IMR-90 (cell line): ENCODE data around the gene CTBP2. TPM values are rescaled to one million over a fixed set of nuclear protein-coding genes. Genes with fewer than 3 reads are reported as not detected.

Source experiments
- ATAC-seq: fragments of 200-7000 bp; cut with Tn5 transposase; 2 replicates; pipeline ENCODE4 v1.9.1; 2020; ENCODE audit warnings: low read depth, mild to moderate bottlenecking, moderate library complexity
- BruUV-seq: library from RNA; stranded (reverse); fragments of 400-500 nt; replicated peaks from 2 replicates; lab custom pipeline; 2021; lab: Mats Ljungman, UMichigan
- CTCF ChIA-PET: fragments of 300-600 bp; formaldehyde crosslinking; extraction: SDS; loops from one replicate; lab custom pipeline; 2021; ENCODE audit warnings: antibody characterized with exemption; lab: Yijun Ruan, JAX
- POLR2A ChIA-PET: fragments of 300-600 bp; sonication (Branson Sonifier 250); formaldehyde crosslinking; loops from one replicate; lab custom pipeline; 2022; ENCODE audit warnings: antibody characterized with exemption; ENCODE audit not compliant: unreplicated experiment; lab: Charles Lee
- DNase-seq: peaks from one replicate; pipeline ENCODE4 v3.0.0; 2013
- H2AFZ ChIP-seq: replicated peaks from 2 replicates; pipeline ENCODE3; 2013; ENCODE audit warnings: low read length, mild to moderate bottlenecking; ENCODE audit not compliant: poor library complexity
- H2AK5ac ChIP-seq: 2 replicates; pipeline ENCODE4 v1.6.1; 2013; ENCODE audit warnings: low read depth, low read length, inconsistent platforms
- H2AK9ac ChIP-seq: replicated peaks from 2 replicates; pipeline ENCODE3; 2013; ENCODE audit warnings: mild to moderate bottlenecking, low read depth, low read length, moderate library complexity; ENCODE audit not compliant: poor library complexity
- H2BK120ac ChIP-seq: 2 replicates; pipeline ENCODE4 v1.6.1; 2013; ENCODE audit warnings: low read depth, low read length, inconsistent platforms
- H2BK15ac ChIP-seq: 3 replicates; pipeline ENCODE4 v1.6.1; 2013; ENCODE audit warnings: low read depth, low read length, inconsistent platforms
- H2BK20ac ChIP-seq: 2 replicates; pipeline ENCODE4 v1.6.1; 2013; ENCODE audit warnings: low read depth, mild to moderate bottlenecking, inconsistent platforms, low read length, moderate library complexity
- H2BK5ac ChIP-seq: 2 replicates; pipeline ENCODE4 v1.6.1; 2013; ENCODE audit warnings: mild to moderate bottlenecking, low read depth, low read length, inconsistent platforms; ENCODE audit not compliant: poor library complexity, severe bottlenecking
- H3K14ac ChIP-seq: replicated peaks from 2 replicates; pipeline ENCODE4 v1.6.1; 2013; ENCODE audit warnings: low read depth, low read length, inconsistent platforms
- H3K18ac ChIP-seq: 2 replicates; pipeline ENCODE4 v1.6.1; 2013; ENCODE audit warnings: low read depth, low read length, control low read depth
- H3K23ac ChIP-seq: 2 replicates; pipeline ENCODE4 v1.6.1; 2013; ENCODE audit warnings: low read depth, low read length, inconsistent platforms
- H3K27ac ChIP-seq: 2 replicates; pipeline ENCODE4 v1.5.1; 2013; ENCODE audit warnings: mild to moderate bottlenecking, control low read depth, low read length; ENCODE audit not compliant: insufficient read depth
- H3K27me3 ChIP-seq: 2 replicates; pipeline ENCODE4 v1.6.1; 2013; ENCODE audit warnings: low read length; ENCODE audit not compliant: control insufficient read depth, insufficient read depth
- H3K36me3 ChIP-seq: 2 replicates; pipeline ENCODE4 v1.6.1; 2013; ENCODE audit warnings: low read length, mixed read lengths; ENCODE audit not compliant: control insufficient read depth, insufficient read depth
- H3K4ac ChIP-seq: 2 replicates; pipeline ENCODE4 v1.6.1; 2013; ENCODE audit warnings: low read depth, low read length, inconsistent platforms
- H3K4me1 ChIP-seq: 2 replicates; pipeline ENCODE4 v1.6.1; 2013; ENCODE audit warnings: low read length, mixed read lengths; ENCODE audit not compliant: control insufficient read depth, insufficient read depth
- H3K4me2 ChIP-seq: 2 replicates; pipeline ENCODE4 v1.6.1; 2013; ENCODE audit warnings: low read depth, mild to moderate bottlenecking, control low read depth, low read length, moderate library complexity
- H3K4me3 ChIP-seq: 2 replicates; pipeline ENCODE4 v1.5.1; 2013; ENCODE audit warnings: low read depth, mild to moderate bottlenecking, control low read depth, low read length, moderate library complexity; ENCODE audit not compliant: insufficient read depth
- H3K56ac ChIP-seq: 2 replicates; pipeline ENCODE4 v1.6.1; 2013; ENCODE audit warnings: low read length, inconsistent platforms; ENCODE audit not compliant: insufficient read depth; ENCODE audit errors: extremely low read depth
- H3K79me1 ChIP-seq, 2 experiments: 2 replicates each; pipeline ENCODE4 v1.6.1; 2013; ENCODE audit warnings: low read length in 2 of 2, inconsistent platforms in 1 of 2, low read depth in 1 of 2
- H3K9ac ChIP-seq: 2 replicates; pipeline ENCODE4 v1.6.1; 2013; ENCODE audit warnings: low read depth, low read length, control low read depth
- H3K9me1 ChIP-seq: 2 replicates; pipeline ENCODE4 v1.6.1; 2013; ENCODE audit warnings: low read length, inconsistent platforms; ENCODE audit not compliant: insufficient read depth
- H3K9me3 ChIP-seq: 2 replicates; pipeline ENCODE4 v1.6.1; 2013; ENCODE audit warnings: low read length; ENCODE audit not compliant: control insufficient read depth, insufficient read depth
- H4K20me1 ChIP-seq: 2 replicates; pipeline ENCODE4 v1.6.1; 2013; ENCODE audit warnings: low read length, inconsistent platforms; ENCODE audit not compliant: insufficient read depth
- H4K5ac ChIP-seq: 2 replicates; pipeline ENCODE4 v1.6.1; 2013; ENCODE audit warnings: mild to moderate bottlenecking, low read depth, low read length, control low read depth
- H4K8ac ChIP-seq, 2 experiments: 2 replicates each; pipeline ENCODE4 v1.6.1; 2013; ENCODE audit warnings: low read depth in 2 of 2, low read length in 2 of 2, control low read depth in 1 of 2, inconsistent platforms in 1 of 2
- H4K91ac ChIP-seq: 2 replicates; pipeline ENCODE4 v1.6.1; 2013; ENCODE audit warnings: low read depth, low read length, inconsistent platforms; ENCODE audit not compliant: insufficient read depth
- CEBPB ChIP-seq: IDR thresholded peaks from 2 replicates; pipeline ENCODE4 v1.6.1; 2012; ENCODE audit warnings: low read depth, low read length, improper control_type of control experiment
- CHD1 ChIP-seq: IDR thresholded peaks from 2 replicates; pipeline ENCODE4 v1.6.1; 2012; ENCODE audit warnings: low read depth, low read length, improper control_type of control experiment
- MAZ ChIP-seq: IDR thresholded peaks from 2 replicates; pipeline ENCODE4 v1.6.1; 2012; ENCODE audit warnings: low read depth, mild to moderate bottlenecking, low read length, improper control_type of control experiment, moderate library complexity, borderline replicate concordance
- WGBS, 2 experiments: methylation state at CpG; one replicate each; pipeline versions ENCODE4 v1.1.5 to v1.1.7; 2013; ENCODE audit warnings: missing lambda C conversion rate in 2 of 2; ENCODE audit not compliant: insufficient read length in 1 of 2; ENCODE audit errors: extremely low coverage in 2 of 2; 5-methylcytosine and 5-hydroxymethylcytosine counted together
- dilution Hi-C: fragments of 300-500 bp; cut with HindIII; formaldehyde crosslinking; loops from one replicate; pipeline ENCODE4 v1.14.3; 2018; ENCODE audit warnings: low sequenced_read_pairs; ENCODE audit not compliant: unreplicated experiment
- in situ Hi-C: fragments of 300-500 bp; cut with MboI; formaldehyde crosslinking; loops from 3 replicates; pipeline ENCODE4 v1.14.3; 2019; ENCODE audit warnings: low sequenced_read_pairs, inconsistent platforms, mixed read lengths
- intact Hi-C: fragments of 100-400 bp; cut with micrococcal nuclease; formaldehyde crosslinking; loops from 2 replicates; pipeline ENCODE4 v1.10.0; 2022
- polyA plus RNA-seq, 3 experiments: library from polyadenylated mRNA; depleted of rRNA; stranded (reverse); fragments of >200 nt; gene quantifications; 2 replicates each; pipeline ENCODE4 v1.2.3, GENCODE V29; 2012; ENCODE audit warnings: low replicate concordance in 1 of 3
- total RNA-seq: library from RNA; depleted of rRNA; stranded (reverse); fragments of >200 nt; gene quantifications from 2 replicates; pipeline ENCODE4 v1.2.3, GENCODE V29; 2012

The CTBP2 gene
- total and polyA plus RNA-seq, 2 of the 4 experiments (the other 2 are of a cell fraction): 81.0 to 86.6 TPM

DNA sequence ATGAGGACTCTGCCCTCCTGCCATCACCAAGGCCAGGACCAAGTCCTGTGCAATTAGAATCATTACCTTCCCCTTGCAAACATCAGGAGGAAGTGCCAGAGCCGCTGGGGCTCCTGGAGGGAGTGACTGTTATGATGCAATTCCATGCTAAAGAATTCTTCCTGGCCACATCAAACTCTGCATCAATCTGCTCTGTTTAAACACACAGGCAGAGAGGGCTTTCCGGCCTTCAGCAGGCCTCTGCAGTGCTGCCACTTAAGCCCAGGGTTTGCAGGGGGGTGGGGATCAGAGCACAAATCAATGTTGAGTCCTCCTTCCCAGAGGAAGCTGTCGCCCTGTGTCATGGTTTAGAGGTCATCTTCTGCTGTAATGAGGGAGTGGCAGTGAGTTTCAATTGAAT, 58.1 kb downstream of the CTBP2 start:
- peak overlapping the region; percentile 26; the same call in 1 of the 2 replicates for H3K56ac ChIP-seq
- H3K4me3 ChIP-seq: no peak overlapping the region
- TF ChIP-seq CHD1 (no peak), CEBPB (peak; percentile 96), MAZ (peak; percentile 46; the same call in 1 of the 2 replicates)
- H2AK9ac ChIP-seq: peak overlapping the region; percentile 50
- BruUV-seq: no TSS peak
- H4K5ac ChIP-seq: no peak overlapping the region
- H2BK5ac ChIP-seq: peak overlapping the region; percentile 3
- peaks cover 13% of the 10 kb centered on the region for H3K4me1 ChIP-seq
- H3K9me1 ChIP-seq: peaks cover 49% of the 10 kb centered on the region
- H2AFZ ChIP-seq: no peak overlapping the region
- peaks cover 53 to 92% of the 10 kb centered on the region in 2 experiments for H3K79me1 ChIP-seq
- dilution Hi-C loops: no loop called here
- POLR2A ChIA-PET: no interaction called here
- peaks cover 84% of the 10 kb centered on the region for H4K20me1 ChIP-seq
- peak overlapping the region; percentile 13; the same call in 1 of the 2 replicates for H3K14ac ChIP-seq
- peak overlapping the region; percentile 12; the same call in 1 of the 2 replicates for H3K23ac ChIP-seq
- intact Hi-C loops: loop anchor here (5.0 kb wide), 1 partner anchor 45 kb away; no protein-coding TSS in a partner anchor
- DNase-seq (peak; percentile 81), ATAC-seq (peak; percentile 91)
- no CpG with 5 or more reads among the region's 3 CpGs for WGBS, 2 experiments
- peak overlapping the region; percentile 21; the same call in 1 of the 2 replicates for H3K4me2 ChIP-seq
- H3K27me3 ChIP-seq: no peaks in the 10 kb centered on the region
- in situ Hi-C loops: no loop called here
- CTCF ChIA-PET: interaction anchor here (0.5 kb wide), 1 partner anchor 10 kb away, joined by 5 read pairs; no protein-coding TSS in a partner anchor
- H2BK120ac ChIP-seq: peak overlapping the region; percentile 51; the same call in 1 of the 2 replicates
- peaks cover 21% of the 10 kb centered on the region; the same call in 1 of the 2 replicates for H3K36me3 ChIP-seq
- peak overlapping the region; percentile 69 for H2BK20ac ChIP-seq
- H2BK15ac ChIP-seq: peak overlapping the region; percentile 52; the same call in 1 of the 3 replicates
- H3K18ac ChIP-seq: no peak overlapping the region
- H4K91ac ChIP-seq: peak overlapping the region; percentile 58
- H3K9me3 ChIP-seq: no peaks in the 10 kb centered on the region
- H3K4ac ChIP-seq: peak overlapping the region; percentile 83
- peak overlapping the region; percentile 8; the same call in 1 of the 2 replicates for H3K27ac ChIP-seq
- H3K9ac ChIP-seq: no peak overlapping the region
- peak overlapping the region; percentile 80 for H2AK5ac ChIP-seq
- peak overlapping the region in 1 of 2 experiments; percentile 61; a peak in 2 of 4 replicates for H4K8ac ChIP-seq
